Measurements from ENCODE around the gene LAX1.
"Not testable (repeated sequence)": the region's sequence is repeated elsewhere in the genome, so short reads cannot be mapped to it uniquely, and the experiment has no call there.

The LAX1 gene, protein sequence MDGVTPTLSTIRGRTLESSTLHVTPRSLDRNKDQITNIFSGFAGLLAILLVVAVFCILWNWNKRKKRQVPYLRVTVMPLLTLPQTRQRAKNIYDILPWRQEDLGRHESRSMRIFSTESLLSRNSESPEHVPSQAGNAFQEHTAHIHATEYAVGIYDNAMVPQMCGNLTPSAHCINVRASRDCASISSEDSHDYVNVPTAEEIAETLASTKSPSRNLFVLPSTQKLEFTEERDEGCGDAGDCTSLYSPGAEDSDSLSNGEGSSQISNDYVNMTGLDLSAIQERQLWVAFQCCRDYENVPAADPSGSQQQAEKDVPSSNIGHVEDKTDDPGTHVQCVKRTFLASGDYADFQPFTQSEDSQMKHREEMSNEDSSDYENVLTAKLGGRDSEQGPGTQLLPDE

DNA sequence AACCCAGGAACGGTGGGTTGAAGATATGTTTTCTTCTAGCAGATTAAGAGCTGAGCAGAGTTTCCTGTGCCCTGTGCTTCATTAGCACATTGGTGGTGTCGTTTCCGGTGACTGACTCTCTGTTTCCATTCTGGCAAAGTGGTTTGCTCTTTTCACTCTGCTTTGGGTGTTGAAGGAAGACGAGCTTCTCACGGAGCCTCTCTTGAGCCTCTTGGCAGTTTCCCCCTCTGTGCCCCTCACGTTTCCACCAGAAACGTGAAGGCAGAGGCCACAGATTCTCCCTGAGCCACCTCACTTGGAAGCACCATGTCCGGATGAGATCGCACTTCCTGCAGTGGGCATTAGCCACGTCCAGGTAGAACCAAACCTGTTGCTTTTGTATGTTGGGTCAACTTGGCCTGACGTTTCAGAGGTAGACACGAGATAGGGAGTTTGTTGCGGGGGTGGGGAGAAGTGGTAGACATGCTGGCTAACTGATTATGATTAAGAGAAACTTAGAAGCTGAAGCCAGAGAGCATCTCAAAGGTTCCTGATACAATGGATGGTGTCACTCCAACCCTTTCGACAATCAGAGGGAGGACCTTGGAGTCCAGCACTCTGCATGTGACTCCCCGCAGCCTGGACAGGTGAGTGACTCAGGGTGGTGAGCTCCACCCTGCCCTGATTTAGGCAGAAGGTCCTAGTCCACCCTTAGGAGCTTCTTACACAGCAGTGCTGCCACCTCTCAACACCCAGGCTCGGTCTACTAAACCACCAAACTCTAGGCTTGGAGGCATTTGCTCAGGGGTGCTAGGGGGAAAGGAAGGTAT, at the start of gene LAX1:
Gene LAX1 (plus strand): TSS at position 155 of the 809 bp plus-strand sequence. CDS start 383 bp downstream, at position 538.
- Mint-ChIP-seq H3K27ac (peak within 1 kb of the TSS; percentile 98), H3K4me3 (peak within 1 kb of the TSS; percentile 90), H3K4me1 (peaks cover 56% of the 10 kb centered on the region), H3K9me3 (no peaks in the 10 kb centered on the region), H3K36me3 (peaks cover 10% of the 10 kb centered on the region), H3K27me3 (no peaks in the 10 kb centered on the region)

DNA sequence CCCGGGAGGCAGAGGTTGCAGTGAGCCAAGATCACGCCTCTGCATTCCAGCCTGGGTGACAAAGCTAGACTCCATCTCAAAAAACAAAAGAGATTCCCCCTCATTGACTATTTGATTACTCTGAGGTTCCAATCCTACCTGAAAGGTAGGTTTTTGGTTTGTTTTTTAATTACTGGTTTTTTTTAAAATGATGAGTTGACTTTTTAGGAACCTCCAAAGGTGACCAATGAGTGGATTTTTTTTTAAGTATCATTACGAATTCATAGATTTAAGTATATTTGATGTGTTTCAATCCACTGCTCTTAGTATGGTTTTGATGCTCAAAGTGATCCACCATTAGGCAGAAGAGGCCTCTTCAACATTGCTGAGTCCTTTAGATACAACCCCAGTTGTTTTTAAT, 47.9 kb upstream of the LAX1 start:
- H3K27me3 Mint-ChIP-seq: no peaks in the 10 kb centered on the region
- peaks cover 6% of the 10 kb centered on the region for H3K36me3 Mint-ChIP-seq
- H3K4me1 Mint-ChIP-seq: no peaks in the 10 kb centered on the region
- H3K9me3 Mint-ChIP-seq: no peaks in the 10 kb centered on the region
- no peak overlapping the region for H3K27ac Mint-ChIP-seq
- no peak overlapping the region for H3K4me3 Mint-ChIP-seq

DNA sequence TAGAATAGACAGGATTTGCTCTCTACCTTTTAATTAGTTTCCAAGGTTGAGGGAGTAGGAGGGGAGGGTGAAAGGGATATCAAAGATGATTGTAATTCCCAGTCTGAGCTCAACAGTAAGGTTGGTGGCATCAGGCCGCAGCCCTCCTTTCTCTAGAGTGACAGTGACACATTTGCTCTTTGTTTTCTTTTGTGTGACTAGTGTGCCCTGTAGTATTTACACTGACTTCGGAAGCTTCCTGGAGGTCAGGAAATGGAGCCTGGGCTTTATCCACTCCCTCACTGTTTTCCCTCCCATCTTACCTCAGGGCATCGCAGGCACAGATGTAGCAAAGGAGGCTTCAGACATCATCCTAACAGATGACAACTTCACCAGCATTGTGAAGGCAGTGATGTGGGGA, 44.7 kb upstream of the LAX1 start:
- no peaks in the 10 kb centered on the region for H3K4me1 Mint-ChIP-seq
- no peaks in the 10 kb centered on the region for H3K9me3 Mint-ChIP-seq
- H3K27ac Mint-ChIP-seq: no peak overlapping the region
- peaks cover 11% of the 10 kb centered on the region for H3K36me3 Mint-ChIP-seq
- H3K27me3 Mint-ChIP-seq: no peaks in the 10 kb centered on the region
- H3K4me3 Mint-ChIP-seq: no peak overlapping the region

DNA sequence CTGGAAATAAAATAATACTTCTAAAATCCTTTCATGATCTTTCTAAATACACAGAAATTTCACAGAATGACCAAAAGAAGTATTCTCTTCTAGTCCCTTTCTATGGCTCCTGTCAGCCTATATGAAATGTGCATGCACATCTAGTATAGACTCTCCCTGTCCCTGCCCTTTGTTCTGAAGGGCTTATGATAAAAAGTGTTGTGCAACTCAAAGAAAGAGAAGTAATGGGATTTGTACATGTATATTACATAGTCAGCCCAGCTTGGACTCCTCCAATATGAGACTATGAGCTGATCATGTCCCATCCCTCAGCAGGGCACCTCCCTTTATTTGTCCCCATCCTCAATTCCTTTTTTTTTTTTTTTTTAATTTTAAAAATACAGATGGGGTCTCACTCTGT, 42.1 kb upstream of the LAX1 start:
- H3K4me1 Mint-ChIP-seq: no peaks in the 10 kb centered on the region
- H3K9me3 Mint-ChIP-seq: no peaks in the 10 kb centered on the region
- no peak overlapping the region for H3K4me3 Mint-ChIP-seq
- H3K36me3 Mint-ChIP-seq: peaks cover 16% of the 10 kb centered on the region
- H3K27ac Mint-ChIP-seq: no peak overlapping the region
- H3K27me3 Mint-ChIP-seq: no peaks in the 10 kb centered on the region

DNA sequence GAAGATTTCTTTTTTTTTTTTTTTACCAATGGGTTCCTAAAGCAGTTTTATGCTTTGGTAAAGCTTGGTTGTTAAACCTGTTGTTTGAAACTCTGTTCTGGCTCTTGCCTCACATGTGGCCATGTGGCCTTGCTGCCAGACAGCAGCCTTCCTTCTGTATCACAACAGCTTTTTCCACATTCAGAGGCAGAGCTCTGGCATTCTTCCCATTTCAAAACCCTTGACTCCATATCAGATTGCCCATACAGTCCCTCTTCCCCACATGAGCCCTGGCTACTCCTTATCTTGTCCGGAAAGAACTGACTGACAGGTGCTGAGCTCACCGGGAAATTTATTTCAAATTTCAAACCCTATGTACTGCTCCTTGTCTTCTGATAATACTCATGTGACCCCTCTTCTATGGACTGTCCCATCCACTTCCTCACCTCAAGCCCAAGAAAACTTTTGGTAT, 38.5 kb upstream of the LAX1 start:
- Mint-ChIP-seq H3K27me3 (no peaks in the 10 kb centered on the region), H3K27ac (no peak overlapping the region), H3K4me3 (no peak overlapping the region), H3K4me1 (no peaks in the 10 kb centered on the region), H3K9me3 (no peaks in the 10 kb centered on the region), H3K36me3 (peaks cover 18% of the 10 kb centered on the region)

DNA sequence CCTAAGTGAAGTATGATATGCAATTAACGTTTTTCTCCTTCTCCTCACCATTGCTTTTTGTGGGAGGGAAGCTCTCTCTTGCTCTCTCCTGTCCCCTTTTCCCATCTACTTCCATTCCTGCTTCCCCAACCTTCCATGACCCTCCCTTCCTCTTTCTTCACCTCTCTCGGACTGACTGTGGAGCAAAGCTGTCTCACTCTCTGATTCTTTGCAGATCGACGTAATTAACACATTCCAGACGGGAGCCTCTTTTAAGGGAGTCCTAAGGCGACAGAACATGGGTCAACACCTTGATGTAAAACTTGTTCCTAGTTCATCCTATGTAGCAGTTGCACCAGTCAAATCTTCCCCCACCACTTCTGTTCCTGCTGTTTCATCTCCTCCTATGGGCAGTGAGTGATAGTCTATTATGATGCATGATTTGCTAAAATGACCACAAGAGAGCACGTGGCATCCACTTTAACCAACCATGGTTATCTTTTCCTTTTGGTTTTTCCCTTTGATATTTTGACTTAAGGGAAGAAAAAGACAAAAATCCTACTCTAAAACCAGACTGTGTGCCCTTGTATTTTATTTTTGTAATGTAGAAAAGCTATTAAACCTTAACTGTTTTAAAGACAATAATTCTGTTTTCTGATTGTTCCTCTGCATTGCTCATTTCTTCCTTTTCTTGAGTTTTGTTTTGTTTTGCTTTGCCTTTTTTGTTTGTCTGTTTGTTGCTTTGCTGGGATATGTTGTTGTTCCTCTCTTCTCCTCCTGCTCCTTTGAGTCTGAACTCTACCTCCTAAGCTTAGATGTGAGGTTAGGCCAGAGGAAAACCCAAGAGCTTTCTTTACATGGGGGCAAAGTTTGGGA, 31.7 kb upstream of the LAX1 start:
- H3K27me3 Mint-ChIP-seq: no peaks in the 10 kb centered on the region
- H3K4me1 Mint-ChIP-seq: no peaks in the 10 kb centered on the region
- no peak overlapping the region for H3K4me3 Mint-ChIP-seq
- H3K27ac Mint-ChIP-seq: no peak overlapping the region
- H3K36me3 Mint-ChIP-seq: peaks cover 21% of the 10 kb centered on the region
- H3K9me3 Mint-ChIP-seq: no peaks in the 10 kb centered on the region

DNA sequence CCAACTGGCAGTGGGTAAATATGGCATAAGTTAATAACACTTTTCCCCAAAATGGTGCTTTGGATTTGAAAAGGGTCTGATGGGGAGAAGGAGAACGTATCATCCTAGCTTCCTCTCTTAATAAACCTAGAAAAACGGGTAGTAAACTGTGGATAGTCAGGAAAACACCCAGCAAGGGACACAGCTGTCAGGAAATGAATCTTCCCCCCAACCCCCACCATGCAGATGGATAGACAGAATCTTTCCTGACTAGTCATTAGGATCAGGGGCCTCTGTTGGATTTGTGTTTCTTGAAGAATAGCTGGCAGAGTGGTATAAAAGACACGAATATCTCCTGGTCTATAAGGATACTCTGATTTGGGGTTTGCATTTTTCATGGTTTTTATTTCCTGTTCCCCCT, 22.5 kb upstream of the LAX1 start:
- H3K4me3 Mint-ChIP-seq: no peak overlapping the region
- H3K27ac Mint-ChIP-seq: peak overlapping the region; percentile 31
- H3K27me3 Mint-ChIP-seq: no peaks in the 10 kb centered on the region
- H3K9me3 Mint-ChIP-seq: no peaks in the 10 kb centered on the region
- peaks cover 23% of the 10 kb centered on the region for H3K36me3 Mint-ChIP-seq
- H3K4me1 Mint-ChIP-seq: peaks cover 23% of the 10 kb centered on the region

DNA sequence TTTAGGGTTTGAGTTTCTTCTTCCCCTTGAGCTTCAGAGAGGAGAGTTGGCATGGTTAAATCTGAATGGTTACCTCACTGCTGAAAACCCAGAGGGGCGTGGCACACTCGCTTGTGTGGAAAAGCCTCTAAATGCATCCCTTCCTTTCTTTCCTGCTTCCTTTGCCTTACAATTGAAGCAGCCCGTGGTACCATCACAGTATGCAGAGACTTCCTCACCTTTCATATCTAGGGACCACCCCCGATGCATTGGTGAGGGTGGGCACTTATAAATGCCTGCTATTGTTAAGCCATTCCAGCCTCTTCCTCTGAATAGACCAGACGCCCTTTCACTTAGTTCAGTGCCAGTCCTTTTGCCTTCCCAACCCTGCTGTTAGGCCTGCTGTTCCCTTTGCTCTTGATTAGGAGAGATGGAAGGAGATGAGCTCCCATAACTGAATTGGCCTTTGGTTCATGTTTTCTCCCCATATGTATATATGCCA, 21.9 kb upstream of the LAX1 start:
- no peaks in the 10 kb centered on the region for H3K27me3 Mint-ChIP-seq
- H3K36me3 Mint-ChIP-seq: peaks cover 21% of the 10 kb centered on the region
- no peaks in the 10 kb centered on the region for H3K9me3 Mint-ChIP-seq
- H3K4me3 Mint-ChIP-seq: no peak overlapping the region
- peaks cover 23% of the 10 kb centered on the region for H3K4me1 Mint-ChIP-seq
- H3K27ac Mint-ChIP-seq: no peak overlapping the region

DNA sequence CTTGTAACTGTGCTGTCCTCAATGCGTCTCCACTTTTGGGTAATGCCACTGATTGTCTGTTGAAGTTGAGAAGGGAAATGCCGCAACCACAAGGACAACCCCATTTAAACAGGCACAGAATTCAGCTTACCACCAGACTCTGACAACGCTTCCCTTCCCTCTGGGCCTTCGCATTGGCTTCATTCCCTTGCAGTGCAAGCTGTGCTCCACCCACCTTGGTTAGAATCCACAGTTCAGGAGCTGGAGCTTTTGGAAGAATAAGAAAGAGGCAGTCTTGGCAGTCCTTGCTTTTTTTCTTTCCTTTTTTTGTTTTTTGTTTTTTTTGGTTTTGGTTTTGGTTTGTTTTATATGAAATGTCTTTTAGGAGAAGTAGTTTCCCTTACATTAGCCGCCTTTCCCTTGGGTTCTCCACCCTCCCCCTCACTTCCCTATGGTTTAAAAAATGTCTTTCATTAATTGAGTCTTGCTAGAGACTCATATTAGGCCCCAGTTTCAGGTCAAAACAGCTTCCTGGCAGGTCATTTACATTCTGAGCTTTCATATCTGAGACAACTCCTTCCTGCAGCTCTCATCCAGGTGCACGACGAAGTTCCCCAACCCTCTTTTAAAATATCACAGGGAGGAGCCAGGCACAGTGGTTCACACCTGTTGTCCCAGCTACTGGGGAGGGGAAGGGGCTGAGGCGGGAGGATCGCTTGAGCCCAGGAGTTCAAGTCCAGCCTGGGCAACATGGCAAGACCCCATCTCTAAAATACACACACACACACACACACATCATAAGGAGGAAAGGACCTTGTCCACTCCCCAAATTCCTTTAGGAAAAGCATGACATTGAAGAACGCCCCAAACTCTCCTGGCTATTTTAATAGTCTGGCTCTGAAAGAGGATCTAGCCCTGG, 20.7 kb upstream of the LAX1 start:
- Mint-ChIP-seq H3K27ac (peak overlapping the region; percentile 94), H3K9me3 (no peaks in the 10 kb centered on the region), H3K4me1 (peaks cover 23% of the 10 kb centered on the region), H3K27me3 (no peaks in the 10 kb centered on the region), H3K36me3 (peaks cover 15% of the 10 kb centered on the region), H3K4me3 (peak overlapping the region; percentile 78)

DNA sequence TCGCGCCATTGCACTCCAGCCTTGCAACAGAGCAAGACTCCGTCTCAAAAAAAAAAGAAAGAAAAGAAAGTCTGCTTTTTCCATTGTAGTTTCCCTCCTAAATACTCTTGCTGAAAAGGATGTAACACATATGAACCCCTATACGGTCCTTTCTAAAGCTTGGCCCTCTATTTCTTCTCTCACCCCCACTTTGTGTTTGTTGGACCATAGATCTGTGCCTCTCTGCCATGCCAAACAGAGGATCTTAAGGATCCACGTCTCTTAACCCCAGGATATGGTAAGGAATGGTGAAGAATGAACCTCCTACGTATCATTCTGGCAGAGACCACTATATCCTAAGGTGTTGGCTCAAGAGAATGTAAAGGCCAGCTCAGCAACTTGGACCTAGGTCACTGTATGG, 18.7 kb upstream of the LAX1 start:
- peaks cover 6% of the 10 kb centered on the region for H3K36me3 Mint-ChIP-seq
- no peaks in the 10 kb centered on the region for H3K9me3 Mint-ChIP-seq
- peak overlapping the region; percentile 57 for H3K27ac Mint-ChIP-seq
- H3K4me1 Mint-ChIP-seq: peaks cover 23% of the 10 kb centered on the region
- H3K4me3 Mint-ChIP-seq: peak overlapping the region; percentile 42
- H3K27me3 Mint-ChIP-seq: no peaks in the 10 kb centered on the region

DNA sequence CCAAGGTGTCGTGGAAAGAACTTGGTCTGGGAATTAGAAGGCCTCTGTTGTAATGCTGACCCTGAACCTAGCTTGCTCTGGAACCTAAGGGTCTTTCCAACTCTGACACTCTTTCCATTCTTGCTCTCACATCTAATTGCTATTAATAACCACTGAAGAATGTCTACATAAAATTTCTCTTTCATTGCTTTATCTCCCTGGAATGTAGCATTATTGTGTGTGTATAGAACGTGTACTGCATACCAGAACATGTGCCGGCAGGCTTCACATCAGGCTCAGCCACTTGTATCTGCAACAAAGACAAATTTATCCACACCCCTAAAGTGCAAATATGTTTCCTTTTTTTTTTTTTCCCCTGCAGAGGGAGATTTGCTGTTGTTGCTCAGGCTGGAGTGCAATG, 13.9 kb upstream of the LAX1 start:
- Mint-ChIP-seq H3K4me1 (peaks cover 19% of the 10 kb centered on the region), H3K27ac (no peak overlapping the region)

DNA sequence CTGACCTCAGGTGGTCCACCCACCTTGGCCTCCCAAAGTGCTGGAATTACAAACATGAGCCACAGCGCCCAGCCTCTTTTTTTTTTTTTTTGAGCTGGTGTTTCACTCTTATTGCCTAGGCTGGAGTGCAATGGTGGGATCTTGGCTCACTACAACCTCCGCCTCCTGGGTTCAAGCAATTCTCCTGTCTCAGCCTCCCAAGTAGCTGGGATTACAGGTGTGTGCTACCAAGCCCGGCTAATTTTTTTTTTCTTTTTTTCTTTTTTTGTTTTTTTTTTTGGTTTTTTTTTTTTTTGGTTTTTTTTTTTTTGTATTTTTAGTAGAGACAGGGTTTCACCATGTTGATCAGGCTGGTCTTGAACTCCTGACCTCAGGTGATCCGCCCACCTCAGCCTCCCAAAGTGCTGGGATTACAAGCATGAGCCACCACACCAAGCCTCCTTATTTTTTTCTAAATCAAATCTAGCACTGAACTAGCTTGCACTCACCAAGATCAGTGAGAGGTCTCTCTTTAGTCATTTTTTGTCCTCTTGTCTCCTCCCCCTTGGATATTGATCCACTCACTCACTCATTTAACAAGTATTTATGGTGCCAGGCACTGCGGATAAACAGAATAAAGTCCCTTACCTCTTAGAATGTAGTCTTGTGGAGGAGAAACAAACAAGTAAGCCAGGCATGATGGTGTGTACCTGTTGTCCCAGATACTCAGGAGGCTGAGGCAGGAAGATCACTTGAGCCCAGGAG, 13.2 kb upstream of the LAX1 start:
- H3K27me3 Mint-ChIP-seq, H3K9me3 Mint-ChIP-seq, H3K36me3 Mint-ChIP-seq, H3K27ac Mint-ChIP-seq, H3K4me3 Mint-ChIP-seq: not testable (repeated sequence)
- peaks cover 23% of the 10 kb centered on the region for H3K4me1 Mint-ChIP-seq

More for the DNA sequence above, 13.9 kb upstream of the LAX1 start:
- H3K4me3 Mint-ChIP-seq: no peak overlapping the region
- H3K9me3 Mint-ChIP-seq: no peaks in the 10 kb centered on the region
- H3K27me3 Mint-ChIP-seq: no peaks in the 10 kb centered on the region
- H3K36me3 Mint-ChIP-seq: no peaks in the 10 kb centered on the region

DNA sequence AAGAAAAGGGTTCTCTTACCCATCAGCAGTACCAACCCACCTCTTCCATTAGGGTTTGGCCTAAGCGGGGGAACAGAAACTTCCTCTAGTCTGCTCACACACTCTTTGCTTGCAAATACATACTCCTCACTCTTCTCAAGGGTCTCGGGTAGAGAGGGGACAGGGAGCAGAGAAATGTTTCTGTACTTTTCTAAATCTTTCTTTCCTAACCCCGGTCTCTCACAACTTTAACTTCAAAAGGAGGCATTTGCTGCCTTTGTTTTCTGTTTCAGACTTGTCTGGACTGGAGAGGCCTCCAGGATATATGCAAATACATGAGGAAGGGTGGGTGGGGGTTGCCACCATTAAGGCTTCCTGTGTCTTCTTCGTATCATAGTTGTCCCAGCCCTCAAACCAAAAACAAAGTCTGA, 10.5 kb upstream of the LAX1 start:
- no peaks in the 10 kb centered on the region for H3K36me3 Mint-ChIP-seq
- peak overlapping the region; percentile 92 for H3K27ac Mint-ChIP-seq
- peak overlapping the region; percentile 61 for H3K4me3 Mint-ChIP-seq
- H3K9me3 Mint-ChIP-seq: no peaks in the 10 kb centered on the region
- no peaks in the 10 kb centered on the region for H3K27me3 Mint-ChIP-seq
- H3K4me1 Mint-ChIP-seq: peaks cover 23% of the 10 kb centered on the region

DNA sequence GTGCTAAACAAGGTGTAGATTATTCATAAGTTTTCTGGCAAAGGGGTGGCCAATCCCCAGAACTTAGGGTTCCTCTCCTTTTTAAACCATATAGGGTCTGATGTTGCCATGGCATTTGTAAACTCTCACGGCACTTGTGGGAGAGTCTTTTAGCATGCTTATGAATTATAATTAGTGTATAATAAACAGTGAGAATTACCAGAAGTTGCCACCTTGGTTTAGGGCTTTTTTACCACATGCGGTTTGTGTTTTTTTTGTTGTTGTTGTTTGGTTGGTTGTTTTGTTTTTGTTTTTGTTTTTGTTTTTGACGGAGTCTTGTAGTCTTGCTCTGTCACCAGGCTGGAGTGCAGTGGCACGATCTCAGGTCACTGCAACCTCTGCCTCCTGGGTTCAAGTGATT, 8.9 kb upstream of the LAX1 start:
- Mint-ChIP-seq H3K27me3 (no peaks in the 10 kb centered on the region), H3K27ac (no peak overlapping the region), H3K36me3 (no peaks in the 10 kb centered on the region), H3K9me3 (no peaks in the 10 kb centered on the region), H3K4me1 (peaks cover 23% of the 10 kb centered on the region), H3K4me3 (no peak overlapping the region)
